DOHH2 (cell line): ENCODE measurements around the gene WDR5.
A peak's percentile ranks its signal among the peaks of the same experiment; 100 is the strongest.

Source experiments
- H3F3A ChIP-seq: fragments of 200-600 bp; sonication (generic), shearing (Covaris generic); 2 replicates; pipeline ENCODE4 v1.6.0; 2016; ENCODE audit warnings: antibody characterized with exemption, mild to moderate bottlenecking; ENCODE audit not compliant: control insufficient read depth, insufficient read depth
- H3K27ac ChIP-seq: fragments of 200-600 bp; sonication (generic); 2 replicates; pipeline ENCODE4 v1.5.1; 2014; ENCODE audit warnings: low read depth, mild to moderate bottlenecking, low read length, moderate library complexity
- H3K27me3 ChIP-seq: fragments of 200-600 bp; sonication (generic); 2 replicates; pipeline ENCODE4 v1.6.1; 2014; ENCODE audit warnings: mild to moderate bottlenecking, low read length, mixed read lengths; ENCODE audit not compliant: control insufficient read depth
- H3K36me3 ChIP-seq: fragments of 200-600 bp; sonication (generic); 2 replicates; pipeline ENCODE4 v1.6.1; 2014; ENCODE audit warnings: mild to moderate bottlenecking, low read length, moderate library complexity, mixed read lengths; ENCODE audit not compliant: control insufficient read depth
- H3K4me1 ChIP-seq: fragments of 200-600 bp; sonication (generic); 2 replicates; pipeline ENCODE4 v1.6.1; 2014; ENCODE audit warnings: mild to moderate bottlenecking, low read length, mixed read lengths; ENCODE audit not compliant: control insufficient read depth
- H3K4me2 ChIP-seq: fragments of 200-600 bp; sonication (generic); 2 replicates; pipeline ENCODE4 v1.6.0; 2014; ENCODE audit warnings: mild to moderate bottlenecking, low read length, moderate library complexity
- H3K4me3 ChIP-seq: fragments of 200-600 bp; sonication (generic); 2 replicates; pipeline ENCODE4 v1.5.1; 2014; ENCODE audit warnings: mild to moderate bottlenecking, low read length, mixed read lengths
- H3K79me2 ChIP-seq: fragments of 200-600 bp; sonication (generic); 2 replicates; pipeline ENCODE4 v1.6.1; 2014; ENCODE audit warnings: mild to moderate bottlenecking, low read length, mixed read lengths; ENCODE audit not compliant: control insufficient read depth
- H3K9me2 ChIP-seq: fragments of 200-600 bp; sonication (generic); replicated peaks from 2 replicates; pipeline ENCODE4 v1.6.1; 2014; ENCODE audit warnings: mild to moderate bottlenecking, low read length, mixed read lengths; ENCODE audit not compliant: control insufficient read depth
- H3K9me3 ChIP-seq: fragments of 200-600 bp; sonication (generic); 2 replicates; pipeline ENCODE4 v1.6.1; 2014; ENCODE audit warnings: antibody characterized with exemption, low read length, mixed read lengths; ENCODE audit not compliant: control insufficient read depth, insufficient read depth
- H4K20me1 ChIP-seq: fragments of 200-600 bp; sonication (generic); 2 replicates; pipeline ENCODE4 v1.6.0; 2014; ENCODE audit warnings: low read depth, mild to moderate bottlenecking, antibody characterized with exemption, low read length, moderate library complexity; ENCODE audit not compliant: control insufficient read depth, insufficient read depth
- EZH2phosphoT487 ChIP-seq: fragments of 200-600 bp; sonication (generic); IDR thresholded peaks from 2 replicates; pipeline ENCODE4 v1.6.1; 2017; ENCODE audit warnings: borderline replicate concordance, mild to moderate bottlenecking, antibody characterized with exemption, low read length, moderate library complexity, mixed read lengths
- TF ChIP-seq, protein P1 (sequence below): fragments of 200-600 bp; sonication (generic); IDR thresholded peaks from one replicate; pipeline ENCODE4 v1.5.1; 2014; ENCODE audit warnings: antibody characterized with exemption, mild to moderate bottlenecking, low read depth, low read length; ENCODE audit not compliant: poor library complexity, severe bottlenecking

Gene WDR5

DNA sequence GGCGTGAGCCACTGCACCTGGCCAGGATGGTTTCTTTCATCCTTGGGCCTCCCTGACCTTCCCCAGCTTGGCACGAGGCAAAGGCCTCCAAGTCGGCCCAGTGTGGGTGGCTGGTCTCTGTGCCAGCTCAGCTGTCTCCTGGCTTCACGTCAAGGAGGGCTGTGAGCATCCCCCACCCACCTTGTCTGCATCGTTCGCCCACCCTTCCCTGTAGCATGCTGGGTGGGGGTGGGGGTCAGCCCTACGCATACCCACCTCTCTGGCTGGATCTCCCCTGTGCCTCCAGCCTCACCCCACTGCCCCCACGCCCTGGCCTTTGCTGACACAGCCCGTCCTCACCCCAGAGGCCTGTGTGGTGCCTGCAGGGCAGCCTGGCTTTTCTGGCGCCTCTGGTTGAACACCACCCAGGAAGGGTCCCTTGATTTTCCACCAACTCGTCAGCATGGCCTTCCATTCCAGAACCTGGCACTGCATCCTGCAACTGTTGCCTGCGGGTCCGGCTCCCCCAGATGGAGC is 8.8 kb upstream of the WDR5 start:
- Histone ChIP-seq H3K4me1 (peaks cover 48% of the 10 kb centered on the region), H3K4me2 (peak overlapping the region; percentile 77), H3K9me2 (no peaks in the 10 kb centered on the region), H3K36me3 (no peaks in the 10 kb centered on the region), H3K9me3 (no peaks in the 10 kb centered on the region), H3K27me3 (no peaks in the 10 kb centered on the region), H4K20me1 (no peaks in the 10 kb centered on the region), H3K79me2 (no peaks in the 10 kb centered on the region), H3F3A (peaks cover 5% of the 10 kb centered on the region), H3K4me3 (no peak overlapping the region), H3K27ac (peak overlapping the region; percentile 62)
- TF ChIP-seq EZH2phosphoT487 = no peak
- TF ChIP-seq, protein P1, sequence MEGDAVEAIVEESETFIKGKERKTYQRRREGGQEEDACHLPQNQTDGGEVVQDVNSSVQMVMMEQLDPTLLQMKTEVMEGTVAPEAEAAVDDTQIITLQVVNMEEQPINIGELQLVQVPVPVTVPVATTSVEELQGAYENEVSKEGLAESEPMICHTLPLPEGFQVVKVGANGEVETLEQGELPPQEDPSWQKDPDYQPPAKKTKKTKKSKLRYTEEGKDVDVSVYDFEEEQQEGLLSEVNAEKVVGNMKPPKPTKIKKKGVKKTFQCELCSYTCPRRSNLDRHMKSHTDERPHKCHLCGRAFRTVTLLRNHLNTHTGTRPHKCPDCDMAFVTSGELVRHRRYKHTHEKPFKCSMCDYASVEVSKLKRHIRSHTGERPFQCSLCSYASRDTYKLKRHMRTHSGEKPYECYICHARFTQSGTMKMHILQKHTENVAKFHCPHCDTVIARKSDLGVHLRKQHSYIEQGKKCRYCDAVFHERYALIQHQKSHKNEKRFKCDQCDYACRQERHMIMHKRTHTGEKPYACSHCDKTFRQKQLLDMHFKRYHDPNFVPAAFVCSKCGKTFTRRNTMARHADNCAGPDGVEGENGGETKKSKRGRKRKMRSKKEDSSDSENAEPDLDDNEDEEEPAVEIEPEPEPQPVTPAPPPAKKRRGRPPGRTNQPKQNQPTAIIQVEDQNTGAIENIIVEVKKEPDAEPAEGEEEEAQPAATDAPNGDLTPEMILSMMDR = no peak

DNA sequence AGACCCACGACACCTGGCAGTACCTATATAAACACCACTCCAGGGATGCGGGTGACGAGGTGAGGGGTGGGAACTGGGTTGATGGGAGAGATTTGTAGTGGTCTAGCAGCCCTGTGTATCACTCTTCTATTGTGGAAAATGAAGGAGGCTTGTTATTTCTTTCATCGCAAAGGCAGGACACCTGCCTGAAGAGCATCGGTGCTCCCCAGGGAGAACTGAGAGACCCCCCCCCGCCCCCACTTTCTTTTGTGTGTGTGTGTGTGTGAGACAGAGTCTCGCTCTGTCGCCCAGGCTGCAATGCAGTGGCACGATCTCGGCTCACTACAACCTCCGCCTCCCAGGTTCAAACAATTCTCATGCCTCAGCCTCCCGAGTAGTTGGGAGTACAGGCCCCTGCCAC is 8.3 kb upstream of the WDR5 start:
- Histone ChIP-seq H3K4me2 (peak overlapping the region; percentile 77), H3K36me3 (no peaks in the 10 kb centered on the region), H3F3A (peaks cover 5% of the 10 kb centered on the region), H4K20me1 (no peaks in the 10 kb centered on the region), H3K79me2 (no peaks in the 10 kb centered on the region), H3K4me3 (peak overlapping the region; percentile 56), H3K4me1 (peaks cover 48% of the 10 kb centered on the region), H3K27ac (peak overlapping the region; percentile 62), H3K27me3 (no peaks in the 10 kb centered on the region), H3K9me3 (no peaks in the 10 kb centered on the region), H3K9me2 (no peaks in the 10 kb centered on the region)
- no peak for TF ChIP-seq EZH2phosphoT487
- TF ChIP-seq, protein P1 = no peak

DNA sequence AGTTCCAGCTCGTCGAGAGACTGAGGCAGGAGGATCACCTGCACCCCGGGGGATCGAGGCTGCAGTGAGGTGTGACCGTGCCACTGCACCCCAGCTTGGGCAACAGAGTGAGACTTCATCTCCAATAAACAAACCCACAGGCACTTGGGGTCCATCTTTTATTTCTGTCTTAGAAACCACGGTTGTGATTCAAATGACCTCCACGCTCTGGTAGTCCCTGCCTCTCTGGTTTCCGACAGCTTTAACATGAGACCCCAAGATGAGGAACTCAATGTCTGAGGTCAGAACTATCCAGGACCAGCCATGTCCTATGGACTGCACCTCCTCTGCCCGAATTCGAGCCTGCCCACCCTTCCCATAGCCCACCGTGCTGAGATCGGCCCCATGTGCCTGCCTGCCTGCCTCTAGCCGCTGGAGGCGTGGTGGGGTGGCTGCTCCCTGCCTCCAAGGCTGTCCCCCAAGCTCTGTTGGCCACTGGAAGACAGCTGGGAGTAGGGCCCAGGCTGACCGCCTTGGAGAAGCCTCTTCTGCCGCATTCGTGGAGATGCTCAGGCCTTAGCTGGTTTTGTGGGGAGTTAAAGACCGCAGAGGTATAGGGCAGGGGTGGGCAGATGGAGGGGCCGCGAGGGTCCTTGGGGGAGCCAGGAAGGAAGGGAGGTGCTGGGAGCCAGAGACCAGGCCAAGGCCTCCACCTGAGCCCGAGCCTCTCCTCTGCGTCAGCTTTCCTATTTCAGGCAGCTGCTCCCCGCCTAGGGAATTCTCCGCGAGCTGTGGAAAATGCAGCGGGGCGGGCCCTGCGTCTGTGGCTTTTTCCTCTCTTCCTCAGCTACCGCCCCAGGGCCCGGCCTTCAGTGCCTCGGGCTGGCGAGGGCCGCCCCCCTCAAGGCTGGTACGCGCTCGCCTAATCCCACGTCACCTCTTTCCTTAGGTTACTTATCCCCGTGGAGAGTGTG is 6.9 kb upstream of the WDR5 start:
- Histone ChIP-seq H3K4me3 (peak overlapping the region; percentile 56), H3K4me2 (peak overlapping the region; percentile 77), H3K4me1 (peaks cover 48% of the 10 kb centered on the region), H3K36me3 (no peaks in the 10 kb centered on the region), H3K9me3 (no peaks in the 10 kb centered on the region), H3F3A (peaks cover 10% of the 10 kb centered on the region), H3K27ac (peak overlapping the region; percentile 62), H4K20me1 (no peaks in the 10 kb centered on the region), H3K27me3 (no peaks in the 10 kb centered on the region), H3K79me2 (peaks cover under 1% of the 10 kb centered on the region), H3K9me2 (no peaks in the 10 kb centered on the region)
- TF ChIP-seq, protein P1 = no peak
